Tibial artery (tissue), 4 donors: ENCODE measurements around the gene TMEM63C.

Experiments
- DNase-seq, 2 donors: peaks; one replicate each; pipeline ENCODE4 v3.0.0-alpha.2; 2019
- H3K27ac ChIP-seq, 2 donors: fragments of 200-600 bp; sonication (generic) in 1 of 2; 1 replicate in 1 of 2; 2 replicates in 1 of 2; pipeline ENCODE4 v1.5.1; 2018 to 2019; ENCODE audit warnings: mild to moderate bottlenecking in 1 of 2
- H3K27me3 ChIP-seq, 2 donors: fragments of 200-600 bp; sonication (generic) in 1 of 2; one replicate each; pipeline versions ENCODE4 v1.5.1 to v1.6.0; 2016 to 2019
- H3K36me3 ChIP-seq, 3 donors: fragments of 200-600 bp; sonication (generic) in 2 of 3; one replicate each; pipeline ENCODE4 v1.5.1; 2016 to 2019; ENCODE audit warnings: mild to moderate bottlenecking in 2 of 3
- H3K4me1 ChIP-seq, 4 donors: fragments of 200-600 bp; sonication (generic) in 2 of 4; 1 replicate in 3 of 4; 2 replicates in 1 of 4; pipeline ENCODE4 v1.5.1; 2016 to 2019
- H3K4me3 ChIP-seq, 2 donors: fragments of 200-600 bp; sonication (generic) in 1 of 2; 1 replicate in 1 of 2; 2 replicates in 1 of 2; pipeline ENCODE4 v1.5.1; 2018 to 2019; ENCODE audit warnings: mild to moderate bottlenecking in 2 of 2
- H3K9me3 ChIP-seq, 3 donors: fragments of 200-600 bp; sonication (generic) in 1 of 3; one replicate each; pipeline ENCODE4 v1.5.1; 2016 to 2019
- CTCF ChIP-seq, 2 experiments: fragments of 200-600 bp in 1 of 2; fragments of 450-650 bp in 1 of 2; IDR thresholded peaks; one replicate each; pipeline ENCODE4 v1.5.1; 2017 to 2019; ENCODE audit warnings: antibody characterized with exemption in 2 of 2, mild to moderate bottlenecking in 1 of 2, moderate library complexity in 1 of 2
- intact Hi-C: fragments of 100-400 bp; cut with DNase I; formaldehyde crosslinking; loops from one replicate; pipeline ENCODE4 v1.15.0; 2023; ENCODE audit warnings: low total_unique reads

Gene TMEM63C

DNA sequence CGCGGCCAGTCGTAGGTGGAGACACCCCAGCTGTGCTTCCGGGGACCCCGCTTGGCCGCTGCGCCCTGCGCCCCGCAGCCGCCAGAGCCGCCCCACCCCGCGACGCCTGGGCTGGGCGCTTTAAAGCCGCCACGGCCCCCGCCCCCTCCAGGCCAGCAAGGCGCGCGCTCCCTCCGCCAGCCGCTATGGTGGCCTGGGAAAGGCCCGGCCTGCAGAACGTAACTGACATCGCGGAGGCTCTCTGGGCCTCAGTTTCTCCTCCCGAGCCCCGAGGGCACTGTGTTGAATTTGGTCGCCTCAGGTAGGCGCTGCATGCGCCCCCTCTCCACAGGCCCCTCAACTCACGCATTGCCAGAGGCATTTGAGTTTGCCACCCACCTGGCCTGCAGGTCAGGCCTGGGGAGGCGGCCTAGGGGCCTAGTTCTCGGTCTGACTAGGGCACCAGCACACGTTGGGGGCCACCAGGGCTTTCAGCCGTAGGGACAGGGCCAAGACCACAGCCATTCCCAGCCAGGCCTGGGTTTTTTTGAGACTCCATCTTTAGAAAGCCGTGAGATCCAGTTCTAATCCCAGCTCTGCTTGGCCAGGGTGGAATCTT lies 89.6 kb downstream of the TMEM63C start, which contains the start of gene NGB:
NGB (minus strand) TSS at position 94 of the 598 bp plus-strand sequence. CDS start 269 bp downstream, outside the sequence.
- Histone ChIP-seq H3K27me3 (peaks cover 0 to 46% of the 10 kb centered on the region in 2 donors), H3K4me3 (no peak within 1 kb of the TSS), H3K36me3 (peaks cover 0 to 14% (median 0%) of the 10 kb centered on the region in 3 donors), H3K4me1 (peaks cover 0 to 6% (median 0%) of the 10 kb centered on the region in 4 donors), H3K27ac (no peak within 1 kb of the TSS), H3K9me3 (peaks cover 0 to 15% (median 14%) of the 10 kb centered on the region in 3 donors)
- no peak for DNase-seq
- TF ChIP-seq CTCF (IDR thresholded peaks at IDR 0.05): no peak
- intact Hi-C loops: loop anchor here (10.0 kb wide), 1 partner anchor 1574 kb away; no protein-coding TSS in a partner anchor

DNA sequence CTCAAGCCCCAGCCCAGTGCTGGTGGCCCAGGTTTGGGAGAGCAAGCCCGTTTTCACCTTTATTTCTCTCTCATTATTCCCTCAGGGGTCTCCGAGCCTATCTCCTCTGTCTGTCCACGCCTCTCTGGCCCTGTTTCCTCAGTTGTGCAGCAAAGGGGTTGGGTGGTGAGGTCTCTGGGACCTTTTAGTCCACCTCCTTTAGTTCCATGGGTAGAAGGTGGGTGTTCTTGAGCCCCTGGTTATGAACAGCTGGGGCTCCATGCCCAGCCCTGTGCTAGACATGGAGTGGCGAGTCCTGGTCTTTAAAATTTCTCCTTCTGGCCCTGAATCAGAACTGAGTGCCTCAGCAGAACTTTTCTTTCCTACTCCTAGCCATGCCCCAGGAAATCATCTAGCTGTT lies 90.7 kb downstream of the TMEM63C start:
- peaks cover 0 to 6% (median 0%) of the 10 kb centered on the region in 4 donors for H3K4me1 ChIP-seq
- H3K27me3 ChIP-seq: peaks cover 0 to 44% of the 10 kb centered on the region in 2 donors
- no peak overlapping the region for H3K4me3 ChIP-seq
- no peak for TF ChIP-seq CTCF (IDR thresholded peaks at IDR 0.05)
- DNase-seq: no peak
- no peak overlapping the region for H3K27ac ChIP-seq
- H3K9me3 ChIP-seq: peaks cover 0 to 15% (median 14%) of the 10 kb centered on the region in 3 donors
- H3K36me3 ChIP-seq: peaks cover 4 to 25% (median 5%) of the 10 kb centered on the region in 3 donors
- intact Hi-C loops: loop anchor here (10.0 kb wide), 1 partner anchor 1573 kb away; no protein-coding TSS in a partner anchor

- peaks cover 0 to 6% (median 0%) of the 10 kb centered on the region in 4 donors for H3K4me1 ChIP-seq
- peaks cover 0 to 36% of the 10 kb centered on the region in 2 donors for H3K27me3 ChIP-seq
- peaks cover 18 to 40% (median 20%) of the 10 kb centered on the region in 3 donors for H3K36me3 ChIP-seq
- TF ChIP-seq CTCF (IDR thresholded peaks at IDR 0.05): no peak
- no peak overlapping the region for H3K27ac ChIP-seq
- peaks cover 0 to 4% (median 0%) of the 10 kb centered on the region in 3 donors for H3K9me3 ChIP-seq
- intact Hi-C loops: loop anchor here (10.0 kb wide), 1 partner anchor 1571 kb away; no protein-coding TSS in a partner anchor
- no peak overlapping the region for H3K4me3 ChIP-seq
- DNase-seq: no peak
Measured at GRCh38 chr14:77273796-77274195, 92.2 kb downstream of the TMEM63C start.

GRCh38 chr14:77275041-77275580 lies 93.5 kb downstream of the TMEM63C start:
- DNase-seq: no peak
- no peak for TF ChIP-seq CTCF (IDR thresholded peaks at IDR 0.05)
- intact Hi-C loops: loop anchor here (10.0 kb wide), 1 partner anchor 1570 kb away; no protein-coding TSS in a partner anchor
- H3K36me3 ChIP-seq: peaks cover 31 to 53% (median 33%) of the 10 kb centered on the region in 3 donors
- H3K9me3 ChIP-seq: peaks cover 0 to 4% (median 0%) of the 10 kb centered on the region in 3 donors
- no peak overlapping the region for H3K4me3 ChIP-seq
- peaks cover 0 to 26% of the 10 kb centered on the region in 2 donors for H3K27me3 ChIP-seq
- H3K27ac ChIP-seq: no peak overlapping the region
- peaks cover 0 to 6% (median 0%) of the 10 kb centered on the region in 4 donors for H3K4me1 ChIP-seq

GRCh38 chr14:77275601-77276017 lies 94.0 kb downstream of the TMEM63C start:
- Histone ChIP-seq H3K9me3 (peaks cover 0 to 4% (median 0%) of the 10 kb centered on the region in 3 donors), H3K4me3 (no peak overlapping the region), H3K27ac (no peak overlapping the region), H3K36me3 (peaks cover 36 to 58% (median 36%) of the 10 kb centered on the region in 3 donors), H3K27me3 (peaks cover 0 to 21% of the 10 kb centered on the region in 2 donors), H3K4me1 (peaks cover 0 to 6% (median 0%) of the 10 kb centered on the region in 4 donors)
- intact Hi-C loops: loop anchor here (10.0 kb wide), 1 partner anchor 1569 kb away; no protein-coding TSS in a partner anchor
- no peak for TF ChIP-seq CTCF (IDR thresholded peaks at IDR 0.05)
- DNase-seq: no peak
